ENCODE results near the gene INTS14. TPM values are rescaled to one million over a fixed set of nuclear protein-coding genes. Genes with fewer than 3 reads are reported as not detected.

Gene INTS14
- 58.6 TPM for polyA plus RNA-seq (ENCODE audit: insufficient read length)
- long read RNA-seq, donor 1, partial matches to known transcripts = 0 of 6 reads
- long read RNA-seq, donor 1, other reads (novel, unspliced or antisense) = 0 of 6 reads
- long read RNA-seq, donor 2, transcript INTS14-201 (12 exons, 2,393 nt) = major isoform, 7 of 10 reads
- long read RNA-seq, donor 2, partial matches to known transcripts = 0 of 10 reads
- long read RNA-seq, donor 2, other reads (novel, unspliced or antisense) = 0 of 10 reads
- long read RNA-seq, donor 3, partial matches to known transcripts = 0 of 5 reads
- long read RNA-seq, donor 3, other reads (novel, unspliced or antisense) = 0 of 5 reads
- long read RNA-seq, donor 4, partial matches to known transcripts = 0 of 1 reads
- long read RNA-seq, donor 4, other reads (novel, unspliced or antisense) = 0 of 1 reads
- long read RNA-seq, donor 5, transcript INTS14-201 (12 exons, 2,393 nt) = major isoform, 5 of 9 reads
- long read RNA-seq, donor 5, partial matches to known transcripts = 0 of 9 reads
- long read RNA-seq, donor 5, other reads (novel, unspliced or antisense) = 0 of 9 reads
- long read RNA-seq, donor 6, partial matches to known transcripts = 0 of 4 reads
- long read RNA-seq, donor 6, other reads (novel, unspliced or antisense) = 0 of 4 reads
- long read RNA-seq, donor 7, transcript INTS14-201 (12 exons, 2,393 nt) = major isoform, 9 of 15 reads
- long read RNA-seq, donor 7, partial matches to known transcripts = 0 of 15 reads
- long read RNA-seq, donor 7, other reads (novel, unspliced or antisense) = 0 of 15 reads
- long read RNA-seq, donor 8, partial matches to known transcripts = 0 of 6 reads
- long read RNA-seq, donor 8, other reads (novel, unspliced or antisense) = 0 of 6 reads

GRCh38 chr15:65610871-65611718 is at the start of gene INTS14:
TSS of gene INTS14 (minus strand) at chr15:65611131. CDS start at chr15:65607380, 3,751 bp downstream.
- DNase-seq = peak; percentile 97

- no peak for DNase-seq
Measured at GRCh38 chr15:65659502-65660052, 48.6 kb upstream of the INTS14 start.

GRCh38 chr15:65655457-65655856 is 44.5 kb upstream of the INTS14 start:
- DNase-seq = no peak

- DNase-seq = no peak
Measured at GRCh38 chr15:65655026-65655425, 44.1 kb upstream of the INTS14 start.

- DNase-seq = no peak
Measured at GRCh38 chr15:65653801-65654521, 43.0 kb upstream of the INTS14 start.

GRCh38 chr15:65653341-65653740 is 42.4 kb upstream of the INTS14 start:
- no peak for DNase-seq

GRCh38 chr15:65651831-65652749 is 41.2 kb upstream of the INTS14 start:
- no peak for DNase-seq

- no peak for DNase-seq
Measured at GRCh38 chr15:65651042-65651322, 40.1 kb upstream of the INTS14 start.

- no peak for DNase-seq
Measured at GRCh38 chr15:65650312-65651041, 39.5 kb upstream of the INTS14 start.

- DNase-seq = no peak
Measured at GRCh38 chr15:65646486-65646885, 35.6 kb upstream of the INTS14 start.

GRCh38 chr15:65645392-65645791 is 34.5 kb upstream of the INTS14 start:
- no peak for DNase-seq

GRCh38 chr15:65644282-65644681 is 33.4 kb upstream of the INTS14 start:
- DNase-seq = no peak

GRCh38 chr15:65642594-65642993 is 31.7 kb upstream of the INTS14 start:
- no peak for DNase-seq

GRCh38 chr15:65641768-65642475 is 31.0 kb upstream of the INTS14 start:
- DNase-seq = no peak

GRCh38 chr15:65639509-65639908 is 28.6 kb upstream of the INTS14 start:
- no peak for DNase-seq

GRCh38 chr15:65638681-65639089 is 27.8 kb upstream of the INTS14 start:
- DNase-seq = peak; percentile 79

GRCh38 chr15:65638109-65638508 is 27.2 kb upstream of the INTS14 start:
- DNase-seq = no peak

- no peak for DNase-seq
Measured at GRCh38 chr15:65634356-65634755, 23.4 kb upstream of the INTS14 start.

GRCh38 chr15:65633752-65634151 is 22.8 kb upstream of the INTS14 start:
- no peak for DNase-seq

All from left kidney (tissue), 8 donors.